Osteoblast (primary cell): ENCODE data around the gene UQCR11. TPM values are rescaled to one million over a fixed set of nuclear protein-coding genes. Genes with fewer than 3 reads are reported as not detected.

Experiments
- DNase-seq: peaks from one replicate; pipeline ENCODE4 v3.0.0; 2011; ENCODE audit warnings: low spot score, mixed read lengths; ENCODE audit not compliant: insufficient read length; ENCODE audit errors: missing footprints
- H2AFZ ChIP-seq: 2 replicates; pipeline ENCODE4 v1.6.0; 2011; ENCODE audit warnings: mild to moderate bottlenecking, low read length
- H3K27ac ChIP-seq: 2 replicates; pipeline ENCODE4 v1.5.1; 2011; ENCODE audit warnings: mild to moderate bottlenecking, low read depth, low read length, moderate library complexity
- H3K27me3 ChIP-seq: 2 replicates; pipeline ENCODE4 v1.6.0; 2012; ENCODE audit warnings: mild to moderate bottlenecking, control low read depth, inconsistent platforms, low read length, moderate library complexity; ENCODE audit not compliant: insufficient read depth
- H3K36me3 ChIP-seq: 2 replicates; pipeline ENCODE4 v1.5.1; 2011; ENCODE audit warnings: mild to moderate bottlenecking, low read length, control low read depth, moderate library complexity; ENCODE audit not compliant: insufficient read depth
- H3K4me1 ChIP-seq: 2 replicates; pipeline ENCODE4 v1.5.1; 2011; ENCODE audit warnings: mild to moderate bottlenecking, low read length, control low read depth, moderate library complexity; ENCODE audit not compliant: insufficient read depth
- H3K4me2 ChIP-seq: 2 replicates; pipeline ENCODE4 v1.6.0; 2011; ENCODE audit warnings: mild to moderate bottlenecking, low read length; ENCODE audit not compliant: insufficient read depth
- H3K4me3 ChIP-seq: fragments of 200-600 bp; sonication (generic); 3 replicates; pipeline ENCODE4 v1.5.1; 2012; ENCODE audit warnings: mild to moderate bottlenecking, low read length, inconsistent platforms; ENCODE audit not compliant: insufficient read depth
- H3K79me2 ChIP-seq: 2 replicates; pipeline ENCODE4 v1.6.0; 2012; ENCODE audit warnings: mild to moderate bottlenecking, low read length, control low read depth, inconsistent platforms; ENCODE audit not compliant: insufficient read depth
- H3K9me3 ChIP-seq: 2 replicates; pipeline ENCODE4 v1.5.1; 2011; ENCODE audit warnings: low read depth, low read length, control low read depth
- H4K20me1 ChIP-seq: 2 replicates; pipeline ENCODE4 v1.6.0; 2012; ENCODE audit warnings: mild to moderate bottlenecking, low read length, control low read depth; ENCODE audit not compliant: insufficient read depth
- CTCF ChIP-seq: IDR thresholded peaks from 2 replicates; pipeline ENCODE4 v1.5.1; 2011; ENCODE audit warnings: mild to moderate bottlenecking, low read depth, low read length, moderate library complexity; ENCODE audit errors: extremely low read depth
- total RNA-seq: library from RNA; depleted of rRNA; stranded (reverse); fragments of >200 nt; gene quantifications from 2 replicates; pipeline ENCODE4 v1.2.3, GENCODE V29; 2012

Gene UQCR11
- total RNA-seq, 1 donor, result 39.4 TPM

DNA sequence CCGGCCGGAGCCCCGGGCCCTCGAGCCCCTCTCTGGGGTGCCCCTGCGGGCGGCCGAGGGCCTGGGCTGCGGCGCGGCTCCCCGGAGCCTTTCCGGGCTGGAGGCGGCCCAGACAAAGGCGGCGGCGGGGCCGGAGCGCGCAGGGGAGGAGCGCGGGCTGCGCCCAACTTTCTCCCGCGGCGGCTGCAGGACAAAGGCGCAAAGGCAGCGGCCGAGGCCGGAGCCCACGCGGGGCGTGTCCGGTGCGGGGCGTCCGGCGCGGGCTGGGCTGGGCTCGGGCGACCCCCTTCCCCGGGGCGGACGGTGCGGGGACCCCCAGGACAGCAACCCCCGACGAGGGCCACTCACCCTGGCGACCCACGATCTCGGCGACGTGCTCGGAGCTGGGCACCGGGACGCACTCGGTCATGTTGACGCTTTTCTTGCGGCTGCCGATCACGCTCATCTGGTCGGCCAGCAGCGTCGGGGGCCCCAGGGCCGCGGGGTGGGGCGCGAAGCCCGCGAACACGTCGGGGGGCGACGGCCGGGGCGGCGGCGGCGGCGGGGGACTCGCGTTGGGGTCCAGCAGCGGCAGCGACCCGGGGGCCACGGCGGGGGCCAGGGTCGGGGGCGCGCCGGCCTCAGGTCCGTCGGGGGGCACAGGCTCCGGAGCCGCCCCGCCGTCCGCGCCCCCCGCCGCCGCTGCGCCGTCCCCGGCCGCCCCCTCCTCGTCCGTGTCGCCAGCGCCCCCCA is 38.0 kb downstream of the UQCR11 start:
- Histone ChIP-seq H3K4me2 (peak overlapping the region; percentile 55), H3K27ac (no peak overlapping the region), H3K9me3 (no peaks in the 10 kb centered on the region), H3K79me2 (peaks cover 37% of the 10 kb centered on the region), H3K27me3 (peaks cover 6% of the 10 kb centered on the region), H2AFZ (peak overlapping the region; percentile 51), H4K20me1 (peaks cover 32% of the 10 kb centered on the region), H3K4me1 (peaks cover 5% of the 10 kb centered on the region), H3K4me3 (peak overlapping the region; percentile 82), H3K36me3 (no peaks in the 10 kb centered on the region)
- peak; percentile 97 for DNase-seq
- no peak for TF ChIP-seq CTCF

- Histone ChIP-seq H3K4me3 (peak overlapping the region; percentile 82), H3K27ac (peak overlapping the region; percentile 61), H3K27me3 (peaks cover 5% of the 10 kb centered on the region), H4K20me1 (peaks cover 32% of the 10 kb centered on the region), H3K9me3 (no peaks in the 10 kb centered on the region), H3K4me2 (peak overlapping the region; percentile 84), H3K36me3 (no peaks in the 10 kb centered on the region), H2AFZ (peak overlapping the region; percentile 89), H3K4me1 (peaks cover 5% of the 10 kb centered on the region), H3K79me2 (peaks cover 39% of the 10 kb centered on the region)
- DNase-seq, result peak; percentile 100
- no peak for TF ChIP-seq CTCF
These were observed 38.7 kb downstream of the UQCR11 start for GRCh38 chr19:1566392-1567115.

DNA sequence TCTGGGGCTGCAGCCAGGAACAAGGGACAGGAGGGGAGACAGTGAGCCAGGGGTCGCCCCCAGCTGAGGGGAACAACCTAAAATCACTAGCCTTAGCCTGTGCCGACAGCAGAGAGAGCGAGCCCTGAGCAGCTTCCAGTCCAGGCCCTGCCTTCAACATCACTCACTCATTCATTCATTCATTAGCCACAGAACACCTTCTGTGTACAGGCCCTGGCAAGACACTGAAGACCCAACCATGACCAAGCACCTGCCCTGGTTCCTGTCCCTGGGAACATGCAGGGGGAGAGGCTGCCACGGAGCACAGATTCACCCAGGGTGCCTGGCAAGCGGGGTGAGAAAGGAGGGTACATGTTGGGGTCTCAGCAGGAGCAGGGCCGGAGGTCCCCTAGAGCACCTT is 42.0 kb downstream of the UQCR11 start:
- no peak for TF ChIP-seq CTCF
- H2AFZ ChIP-seq, result no peak overlapping the region
- H3K9me3 ChIP-seq, result no peaks in the 10 kb centered on the region
- H3K27me3 ChIP-seq, result no peaks in the 10 kb centered on the region
- H3K79me2 ChIP-seq, result peaks cover 62% of the 10 kb centered on the region
- H3K36me3 ChIP-seq, result no peaks in the 10 kb centered on the region
- H3K27ac ChIP-seq, result no peak overlapping the region
- no peak overlapping the region for H3K4me2 ChIP-seq
- no peak for DNase-seq
- H3K4me1 ChIP-seq, result peaks cover 5% of the 10 kb centered on the region
- H4K20me1 ChIP-seq, result peaks cover 53% of the 10 kb centered on the region
- H3K4me3 ChIP-seq, result no peak overlapping the region

GRCh38 chr19:1561236-1561842 is 43.9 kb downstream of the UQCR11 start:
- H2AFZ ChIP-seq, result no peak overlapping the region
- no peak for TF ChIP-seq CTCF
- no peak overlapping the region for H3K4me3 ChIP-seq
- no peak overlapping the region for H3K27ac ChIP-seq
- no peak for DNase-seq
- H3K4me1 ChIP-seq, result peaks cover 5% of the 10 kb centered on the region
- peaks cover 53% of the 10 kb centered on the region for H4K20me1 ChIP-seq
- H3K4me2 ChIP-seq, result no peak overlapping the region
- H3K36me3 ChIP-seq, result no peaks in the 10 kb centered on the region
- H3K79me2 ChIP-seq, result peaks cover 61% of the 10 kb centered on the region
- no peaks in the 10 kb centered on the region for H3K27me3 ChIP-seq
- no peaks in the 10 kb centered on the region for H3K9me3 ChIP-seq
